ENCODE results near the gene PHF21A. TPM values are rescaled to one million over a fixed set of nuclear protein-coding genes. Genes with fewer than 3 reads are reported as not detected.

PHF21A gene
- total and polyA plus RNA-seq, 10 of the 15 experiments (the other 5 are each of a cell fraction or from before 2014, with no cell fraction given) = 2.6 to 37.2 (median 16.0) TPM

GRCh38 chr11:45934580-45935318 lies 186.5 kb downstream of the PHF21A start (continued):
- no peak for TF ChIP-seq CBX3 (IDR thresholded peaks at IDR 0.05; ENCODE audit: borderline replicate concordance, low read depth)
- TF ChIP-seq NR2C2 (IDR thresholded peaks at IDR 0.05; ENCODE audit: borderline replicate concordance, control insufficient read depth, insufficient read length, low read depth) = no peak
- no peak for TF ChIP-seq TCF7 (IDR thresholded peaks at IDR 0.05; ENCODE audit: borderline replicate concordance)
- no peak for TF ChIP-seq IKZF2 (IDR thresholded peaks at IDR 0.05)
- no peak for TF ChIP-seq SKIL (IDR thresholded peaks at IDR 0.05; ENCODE audit: low read depth, poor library complexity, severe bottlenecking)

- Histone ChIP-seq H3K4me2 (ENCODE audit: control insufficient read depth, insufficient read depth) (peak overlapping the region; percentile 60), H3K36me3 (ENCODE audit: control insufficient read depth in 2 of 2, insufficient read depth in 2 of 2, low read length in 1 of 2) (peaks cover 3 to 12% of the 10 kb centered on the region in 2 experiments; a peak in 3 of 4 replicates), H3K4me1 (ENCODE audit: control insufficient read depth, insufficient read depth, low read length) (peaks cover 55% of the 10 kb centered on the region), H3K4me3 (no peak overlapping the region), H4K20me1 (ENCODE audit: control insufficient read depth, insufficient read depth) (peaks cover 6% of the 10 kb centered on the region), H2AFZ (ENCODE audit: control insufficient read depth, low read depth, low read length) (no peak overlapping the region), H3K27me3 (replicated peaks in 1 of 2; ENCODE audit: control insufficient read depth in 2 of 2, insufficient read depth in 2 of 2, low read length in 1 of 2) (no peaks in the 10 kb centered on the region), H3K9me3 (replicated peaks; ENCODE audit: control insufficient read depth, insufficient read depth, low read length) (no peaks in the 10 kb centered on the region), H3K27ac (ENCODE audit: control insufficient read depth, insufficient read depth) (no peak overlapping the region), H3K9ac (ENCODE audit: control insufficient read depth, insufficient read depth, low read length) (no peak overlapping the region), H3K79me2 (ENCODE audit: control insufficient read depth, insufficient read depth, low read length) (no peaks in the 10 kb centered on the region)
- WGBS (ENCODE audit: insufficient coverage, insufficient replicate concordance, low lambda C conversion rate, missing lambda C conversion rate) = 91% methylated on average over 20 of the region's 21 CpGs
- no TSS peak for BruUV-seq (replicated peaks)
- intact Hi-C loops (cut with micrococcal nuclease; ENCODE audit: unreplicated experiment) = no loop called here
- POLR2A ChIA-PET = interaction anchor here (0.7 kb wide), 1 partner anchor 87 kb away, joined by 3 read pairs; the partner anchor contains the start of gene CRY2
- RAD21 ChIA-PET (ENCODE audit: unreplicated experiment) = interaction anchor here (1.0 kb wide), 1 partner anchor 16 kb away, joined by 3 read pairs; the partner anchor contains the start of gene PEX16
- CTCF ChIA-PET = interaction anchor here (0.8 to 1.2 kb wide), 2 partner anchors 15 to 31 kb away, joined by 3 to 7 read pairs; no protein-coding TSS in a partner anchor
- ATAC-seq = no peak
- in situ Hi-C loops (cut with MboI) = no loop called here
- DNase-seq (ENCODE audit: low read depth, low spot score) = no peak
- no peak for FAIRE-seq
- SMC1A ChIA-PET (ENCODE audit: uncharacterized antibody, unreplicated experiment) = interaction anchor here (1.2 kb wide), 1 partner anchor 17 kb away, joined by 3 read pairs; no protein-coding TSS in a partner anchor
- TF ChIP-seq PML (IDR thresholded peaks at IDR 0.05; ENCODE audit: low read length) (no peak), BHLHE40 (IDR thresholded peaks at IDR 0.05; ENCODE audit: borderline replicate concordance in 1 of 2, low read depth in 2 of 2, low read length in 1 of 2) (no peak), ASH2L (IDR thresholded peaks at IDR 0.05; ENCODE audit: borderline replicate concordance, low read depth) (no peak), POLR2AphosphoS5 (IDR thresholded peaks at IDR 0.05; ENCODE audit: low read length) (no peak), TARDBP (IDR thresholded peaks at IDR 0.05; ENCODE audit: borderline replicate concordance) (no peak), ZNF622 (IDR thresholded peaks at IDR 0.05) (no peak), ZNF24 (IDR thresholded peaks at IDR 0.05) (no peak), TBL1XR1 (IDR thresholded peaks at IDR 0.05; ENCODE audit: low read depth, low read length) (no peak), KDM1A (IDR thresholded peaks at IDR 0.05; ENCODE audit: borderline replicate concordance) (no peak)
- TF ChIP-seq, protein P1, sequence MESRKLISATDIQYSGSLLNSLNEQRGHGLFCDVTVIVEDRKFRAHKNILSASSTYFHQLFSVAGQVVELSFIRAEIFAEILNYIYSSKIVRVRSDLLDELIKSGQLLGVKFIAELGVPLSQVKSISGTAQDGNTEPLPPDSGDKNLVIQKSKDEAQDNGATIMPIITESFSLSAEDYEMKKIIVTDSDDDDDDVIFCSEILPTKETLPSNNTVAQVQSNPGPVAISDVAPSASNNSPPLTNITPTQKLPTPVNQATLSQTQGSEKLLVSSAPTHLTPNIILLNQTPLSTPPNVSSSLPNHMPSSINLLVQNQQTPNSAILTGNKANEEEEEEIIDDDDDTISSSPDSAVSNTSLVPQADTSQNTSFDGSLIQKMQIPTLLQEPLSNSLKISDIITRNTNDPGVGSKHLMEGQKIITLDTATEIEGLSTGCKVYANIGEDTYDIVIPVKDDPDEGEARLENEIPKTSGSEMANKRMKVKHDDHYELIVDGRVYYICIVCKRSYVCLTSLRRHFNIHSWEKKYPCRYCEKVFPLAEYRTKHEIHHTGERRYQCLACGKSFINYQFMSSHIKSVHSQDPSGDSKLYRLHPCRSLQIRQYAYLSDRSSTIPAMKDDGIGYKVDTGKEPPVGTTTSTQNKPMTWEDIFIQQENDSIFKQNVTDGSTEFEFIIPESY (IDR thresholded peaks at IDR 0.05) = no peak
These were observed 187.2 kb downstream of the PHF21A start for GRCh38 chr11:45933846-45934579.

Measured in GM12878 (cell line).